HG03442 (cell line): ENCODE data around the gene DBH.
"Not testable (repeated sequence)": the region's sequence is repeated elsewhere in the genome, so short reads cannot be mapped to it uniquely, and the experiment has no call there.

Experiments
- ATAC-seq: cut with Tn5 transposase; IDR thresholded peaks from one replicate; pipeline ENCODE4 v1.9.1; 2021; ENCODE audit warnings: mild to moderate bottlenecking, moderate library complexity; ENCODE audit not compliant: unreplicated experiment

DBH gene

GRCh38 chr9:133618726-133619125, 17.4 kb upstream of the DBH start:
- no peak for ATAC-seq

- ATAC-seq = peak; percentile 45
These were observed 16.4 kb upstream of the DBH start for GRCh38 chr9:133619791-133620190.

- ATAC-seq = no peak
These were observed 14.4 kb upstream of the DBH start for GRCh38 chr9:133621725-133622267.

DNA sequence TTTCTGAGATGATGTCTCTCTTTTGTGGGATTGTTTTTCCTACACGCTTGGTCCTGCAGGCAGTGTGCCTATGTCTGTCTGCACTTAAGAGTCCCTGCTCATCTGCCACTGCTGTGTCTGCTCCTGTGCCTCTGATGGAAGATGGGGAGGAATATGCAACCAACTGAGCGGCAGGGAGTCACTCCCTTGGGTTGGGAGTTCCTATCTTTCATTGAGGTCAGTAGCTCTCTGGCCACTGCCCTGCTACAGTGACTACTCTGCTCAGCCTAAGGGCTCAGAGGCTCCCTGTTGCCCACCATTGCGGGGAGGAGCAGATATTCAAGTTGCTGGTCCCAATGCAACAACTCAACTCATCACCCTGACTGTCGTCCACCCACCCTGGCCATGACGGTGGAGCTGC, 13.6 kb upstream of the DBH start:
- no peak for ATAC-seq

DNA sequence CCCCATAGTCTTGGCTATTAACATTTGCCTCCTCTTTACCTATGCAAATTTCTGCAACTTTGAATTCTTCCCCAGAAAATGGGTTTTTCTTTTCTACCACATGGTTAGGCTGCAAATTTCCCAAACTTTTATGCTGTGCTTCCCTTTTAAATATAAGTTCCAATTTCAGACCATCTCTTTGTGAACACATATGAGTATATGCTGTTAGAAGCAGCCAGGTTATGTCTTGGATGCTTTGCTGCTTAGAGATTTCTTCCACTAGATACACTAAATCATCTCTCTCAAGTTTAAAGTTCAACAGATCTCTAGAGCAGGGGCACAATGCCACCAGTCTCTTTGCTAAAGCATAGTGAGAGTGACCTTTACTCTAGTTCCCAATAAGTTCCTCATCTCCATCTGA, 10.2 kb upstream of the DBH start:
- ATAC-seq = not testable (repeated sequence)

DNA sequence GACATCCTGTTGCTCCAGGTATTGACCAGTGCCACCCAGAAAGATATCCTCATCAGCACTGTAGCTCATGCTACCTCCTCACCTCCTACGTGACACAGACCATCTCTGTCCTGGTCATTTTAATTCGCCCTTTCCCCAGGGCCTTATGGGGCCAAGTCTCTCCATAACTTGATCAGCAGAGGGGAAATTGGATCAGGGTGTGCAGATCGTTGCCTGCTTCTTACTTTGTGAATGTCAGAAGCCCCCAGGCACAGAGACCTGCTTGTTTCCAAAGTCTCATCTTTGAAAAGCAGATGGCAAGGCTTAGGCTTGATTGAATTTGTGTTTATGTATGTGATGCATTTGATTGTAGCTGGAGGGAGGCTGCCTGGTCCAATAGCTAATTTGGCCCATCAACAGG, 8.8 kb upstream of the DBH start:
- no peak for ATAC-seq

DNA sequence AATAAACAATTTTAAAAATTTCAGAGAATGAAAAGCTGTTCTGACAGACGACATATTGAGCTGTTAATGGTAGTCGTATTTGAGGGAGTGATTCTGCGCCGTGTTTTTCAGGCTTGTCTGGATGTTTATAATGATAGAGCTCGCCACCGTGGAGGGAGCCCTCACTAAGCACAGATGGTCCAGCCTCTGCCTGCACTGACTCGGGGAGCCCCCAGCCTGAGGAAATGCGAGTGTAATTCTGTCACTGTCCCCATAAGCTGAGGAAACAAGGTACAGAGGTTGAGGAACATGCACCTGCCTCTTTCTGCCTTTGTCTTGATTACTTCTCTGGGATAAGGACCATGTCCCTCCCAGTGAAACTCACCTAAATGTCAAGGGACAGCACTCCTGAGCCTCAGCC, 7.4 kb upstream of the DBH start:
- no peak for ATAC-seq

GRCh38 chr9:133629221-133630110, 6.7 kb upstream of the DBH start:
- ATAC-seq = no peak

DNA sequence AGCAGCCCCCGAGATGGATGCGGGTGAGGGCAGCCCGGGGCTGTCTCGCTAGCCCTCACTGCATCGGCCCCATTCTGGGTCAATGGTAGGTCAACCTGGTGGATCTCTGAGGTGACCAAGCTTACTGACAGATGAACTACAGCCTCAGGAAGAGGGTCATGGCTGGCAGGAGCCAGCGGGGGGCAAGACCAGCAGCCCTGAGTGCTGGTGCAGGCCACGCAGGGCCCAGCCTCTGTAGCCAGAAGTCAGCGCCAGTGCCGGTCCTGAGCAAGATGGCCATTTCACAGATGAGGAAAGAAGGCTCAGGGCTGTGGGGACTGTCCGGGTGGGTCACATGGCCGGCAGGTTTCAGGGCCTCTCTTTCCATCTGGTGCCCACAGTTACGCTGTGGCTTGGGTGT, 5.1 kb upstream of the DBH start:
- no peak for ATAC-seq

GRCh38 chr9:133632806-133633680, 3.1 kb upstream of the DBH start:
- ATAC-seq = no peak

- no peak for ATAC-seq
These were observed 2.5 kb upstream of the DBH start for GRCh38 chr9:133633681-133634080.

DNA sequence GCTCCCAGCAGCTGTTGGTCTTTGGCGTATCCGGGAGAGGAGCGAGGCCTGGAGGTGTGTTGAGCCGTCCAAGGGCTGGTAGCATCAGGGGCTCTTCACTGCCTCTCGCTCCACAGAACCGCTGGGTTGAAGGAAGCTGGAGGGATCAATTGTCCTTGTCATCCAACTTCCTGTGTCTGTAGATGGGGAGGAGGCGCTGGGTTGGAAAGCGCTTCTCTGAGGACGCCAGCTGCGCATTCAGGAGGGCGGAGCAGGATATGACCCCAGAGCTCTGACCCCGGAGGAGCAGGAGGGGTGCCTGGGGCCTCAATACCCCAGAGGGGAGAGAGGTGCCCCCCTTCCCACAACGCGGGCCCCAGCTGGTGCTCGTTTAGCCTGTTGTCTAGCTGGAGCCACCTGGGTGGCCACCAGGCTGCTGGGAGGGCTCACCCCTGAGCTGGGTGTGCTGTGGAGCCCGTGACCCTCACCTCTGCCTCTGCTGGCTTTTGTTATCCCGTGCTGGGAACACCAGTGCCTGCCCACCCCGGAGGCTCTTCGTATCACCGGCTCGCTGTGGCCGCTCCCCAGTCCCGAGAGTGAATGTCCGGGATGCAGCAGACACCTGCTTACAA, 2.0 kb upstream of the DBH start:
- ATAC-seq = no peak

DNA sequence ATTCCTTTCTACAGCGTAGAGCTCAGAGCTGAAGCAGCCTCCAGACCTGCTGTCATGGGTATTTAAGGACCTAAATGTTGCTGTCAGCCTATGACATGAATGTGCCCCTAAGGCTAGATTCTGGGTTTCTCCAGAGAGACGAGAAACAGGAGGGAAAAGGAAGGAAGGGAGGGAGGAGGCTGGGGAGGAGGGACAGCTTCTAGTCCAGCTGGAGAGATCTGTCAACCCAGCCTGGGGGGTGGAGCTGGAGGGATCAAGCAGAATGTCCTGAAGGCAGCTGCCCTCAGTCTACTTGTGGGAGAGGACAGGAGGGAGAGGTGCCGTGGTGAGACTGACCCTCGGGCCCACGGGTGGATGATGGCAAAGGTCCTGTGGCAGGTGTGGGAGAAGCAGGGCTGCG, 1.1 kb upstream of the DBH start:
- no peak for ATAC-seq

DNA sequence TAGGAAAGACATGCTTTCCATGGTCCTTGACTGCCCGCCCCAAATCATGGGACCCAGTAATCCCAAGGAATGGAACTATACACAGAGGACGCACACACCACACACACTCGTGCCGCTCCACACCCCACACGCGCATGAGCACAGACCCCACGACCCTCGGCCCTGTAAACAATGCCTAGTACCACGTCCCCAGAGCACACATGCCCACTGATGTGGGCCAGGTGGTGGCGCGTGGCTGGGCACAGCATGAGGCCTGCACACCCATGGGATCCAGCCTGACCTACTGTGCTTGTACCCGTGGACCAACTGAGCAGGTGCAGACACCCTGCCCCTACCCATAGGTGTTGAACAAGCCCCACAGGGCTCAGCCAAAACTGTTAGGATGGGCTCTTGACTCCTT, 739 bp downstream of the DBH start:
- no peak for ATAC-seq

DNA sequence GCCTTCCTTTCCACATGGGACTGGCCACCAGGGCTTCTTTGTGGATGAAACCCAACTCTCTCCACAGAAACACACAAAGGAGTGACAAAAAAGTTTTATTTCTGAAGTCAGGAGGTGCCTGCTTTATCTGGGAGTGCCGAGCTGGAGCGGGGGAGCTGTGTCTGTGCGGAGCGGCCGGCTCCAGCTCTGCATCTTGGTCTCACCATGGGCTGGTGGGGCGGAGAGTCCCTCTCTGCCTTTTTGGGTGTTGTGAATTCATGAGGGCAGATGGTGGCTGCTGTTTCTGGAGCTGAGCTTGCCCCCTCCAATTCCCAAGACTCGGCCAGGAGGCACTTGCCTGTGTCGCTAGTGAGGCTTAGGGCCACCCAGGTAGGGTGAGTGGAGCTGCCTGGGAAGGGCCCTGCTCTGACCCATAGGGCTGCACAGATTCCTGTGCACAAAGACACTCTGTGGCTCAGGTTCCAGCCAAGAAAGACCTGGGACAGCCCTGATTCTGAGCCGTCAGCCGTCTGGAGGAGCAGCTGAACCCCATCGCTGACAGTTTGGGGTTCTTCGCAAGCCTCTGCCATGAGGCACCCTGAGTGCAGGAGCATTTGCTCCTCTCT, 1.4 kb downstream of the DBH start:
- ATAC-seq = no peak

DNA sequence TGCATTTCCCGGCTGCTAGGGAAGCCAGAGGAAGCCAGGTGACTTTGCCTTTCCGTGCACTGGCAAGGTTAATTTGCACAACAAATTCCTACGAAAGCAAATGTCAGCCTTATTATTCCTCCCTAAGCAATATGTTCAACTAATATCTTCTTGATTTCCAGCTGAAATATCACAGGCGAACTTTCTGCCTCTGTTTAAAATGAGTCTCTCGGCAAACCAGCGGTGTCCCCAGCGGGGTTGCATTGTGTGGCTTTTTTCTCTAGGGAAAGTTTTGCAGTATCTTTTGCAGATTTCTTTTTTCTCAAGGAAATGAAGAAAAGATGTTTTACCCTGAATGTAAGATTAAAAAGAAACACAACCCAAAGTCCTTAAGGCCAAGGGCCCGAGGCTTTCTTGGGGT, 1.9 kb downstream of the DBH start:
- no peak for ATAC-seq

DNA sequence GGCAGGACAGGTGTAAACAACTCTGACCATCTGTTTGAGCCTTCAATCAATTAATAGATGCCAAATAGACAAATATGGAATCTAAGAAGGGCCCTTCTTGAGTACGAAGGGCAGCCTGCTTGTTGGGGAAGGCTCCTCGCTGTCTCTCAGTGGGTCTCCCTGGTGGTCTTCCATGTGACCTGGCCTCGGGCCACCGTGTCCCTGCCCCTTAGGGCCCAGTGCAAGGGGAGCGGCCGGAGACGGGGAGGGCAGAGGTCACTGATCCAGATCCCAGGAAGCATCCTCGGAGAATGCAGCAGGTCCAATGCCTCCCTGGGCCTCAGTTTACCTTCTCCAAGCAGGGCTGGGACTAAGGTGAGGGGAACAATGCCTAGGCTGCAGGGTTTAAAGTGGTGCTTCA, 2.5 kb downstream of the DBH start:
- ATAC-seq = no peak

- ATAC-seq = no peak
These were observed 3.5 kb downstream of the DBH start for GRCh38 chr9:133639613-133640012.

DNA sequence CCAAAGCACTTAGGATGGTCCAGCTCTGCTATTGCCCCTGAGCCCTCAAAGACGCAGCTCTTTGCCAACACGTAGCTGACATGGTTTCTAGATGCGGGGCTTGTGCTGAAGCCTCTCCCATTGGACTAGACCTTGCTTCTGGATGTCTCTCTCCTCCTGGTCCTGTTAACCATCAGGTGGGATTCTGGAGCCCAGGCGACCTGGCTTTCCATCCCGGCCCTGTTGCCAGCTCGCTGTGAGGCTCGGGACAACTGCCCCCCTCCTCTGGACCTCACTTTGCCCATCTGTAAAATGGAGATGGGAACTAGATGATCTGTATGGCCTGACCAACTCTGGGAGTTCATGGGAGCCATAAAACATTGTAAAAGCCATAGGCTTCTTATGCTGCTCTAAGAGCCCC, 4.0 kb downstream of the DBH start:
- no peak for ATAC-seq

- ATAC-seq = no peak
These were observed 4.6 kb downstream of the DBH start for GRCh38 chr9:133640580-133641395.
